SK-N-SH (cell line): ENCODE measurements around the gene KRTAP10-1. TPM values are rescaled to one million over a fixed set of nuclear protein-coding genes. Genes with fewer than 3 reads are reported as not detected.

Experiments used
- CTCF ChIA-PET: fragments of 300-600, 350-600 bp; formaldehyde crosslinking; extraction: SDS; loops from one replicate; lab custom pipeline; 2021; lab: Yijun Ruan, JAX
- POLR2A ChIA-PET: fragments of 350-600 bp; sonication (Branson Sonifier 250); formaldehyde crosslinking; extraction: SDS; loops from one replicate; lab custom pipeline; 2020; ENCODE audit warnings: antibody characterized with exemption, inconsistent platforms; lab: Yijun Ruan, JAX
- DNase-seq: peaks from one replicate; pipeline ENCODE4 v3.0.0; 2012
- H2AFZ ChIP-seq: fragments of 200-600 bp; sonication (generic); 2 replicates; pipeline ENCODE4 v1.8.1; 2016; ENCODE audit warnings: antibody characterized with exemption, mild to moderate bottlenecking, low read depth
- H3F3A ChIP-seq: fragments of 200-600 bp; sonication (generic); replicated peaks from 2 replicates; pipeline ENCODE3; 2016; ENCODE audit warnings: antibody characterized with exemption, mild to moderate bottlenecking; ENCODE audit not compliant: insufficient read depth
- H3K27ac ChIP-seq, 2 experiments: fragments of 200-500 bp in 1 of 2; fragments of 200-600 bp in 1 of 2; sonication (Bioruptor generic) in 1 of 2; sonication (generic), shearing (Covaris generic) in 1 of 2; 2 replicates each; pipeline versions ENCODE4 v1.5.1 to v1.6.1; 2014 to 2016; ENCODE audit warnings: low read depth in 2 of 2, inconsistent platforms in 1 of 2, low read length in 1 of 2, mild to moderate bottlenecking in 1 of 2, mixed read lengths in 1 of 2
- H3K27me3 ChIP-seq: fragments of 200-600 bp; sonication (generic), shearing (Covaris generic); 2 replicates; pipeline ENCODE4 v1.6.1; 2016; ENCODE audit warnings: mixed run types; ENCODE audit not compliant: insufficient read depth
- H3K36me3 ChIP-seq, 2 experiments: fragments of 200-500 bp in 1 of 2; fragments of 200-600 bp in 1 of 2; sonication (Bioruptor generic) in 1 of 2; sonication (generic) in 1 of 2; replicated peaks in 1 of 2; 2 replicates each; pipeline versions ENCODE3 to v1.5.1; 2014 to 2016; ENCODE audit warnings: low read length in 1 of 2, mild to moderate bottlenecking in 1 of 2; ENCODE audit not compliant: insufficient read depth in 2 of 2, control insufficient read depth in 1 of 2
- H3K4me1 ChIP-seq, 2 experiments: fragments of 200-500 bp in 1 of 2; fragments of 200-600 bp in 1 of 2; sonication (Bioruptor generic) in 1 of 2; sonication (generic), shearing (Covaris generic) in 1 of 2; 2 replicates each; pipeline versions ENCODE4 v1.5.1 to v1.6.1; 2014 to 2016; ENCODE audit warnings: low read depth in 1 of 2, low read length in 1 of 2, mixed run types in 1 of 2; ENCODE audit not compliant: insufficient read depth in 2 of 2, control insufficient read depth in 1 of 2
- H3K4me2 ChIP-seq: fragments of 200-600 bp; sonication (generic), shearing (Covaris generic); 2 replicates; pipeline ENCODE4 v1.6.1; 2017; ENCODE audit warnings: mixed run types
- H3K4me3 ChIP-seq, 2 experiments: fragments of 200-500 bp in 1 of 2; fragments of 200-600 bp in 1 of 2; sonication (Bioruptor generic) in 1 of 2; sonication (generic), shearing (Covaris generic) in 1 of 2; 2 replicates each; pipeline versions ENCODE4 v1.5.1 to v1.8.1; 2014 to 2016; ENCODE audit warnings: low read depth in 2 of 2, inconsistent platforms in 1 of 2, low read length in 1 of 2, mild to moderate bottlenecking in 1 of 2, mixed read lengths in 1 of 2, moderate library complexity in 1 of 2
- H3K79me2 ChIP-seq: fragments of 200-600 bp; sonication (generic); 2 replicates; pipeline ENCODE4 v1.8.1; 2017; ENCODE audit warnings: mild to moderate bottlenecking; ENCODE audit not compliant: insufficient read depth
- H3K9ac ChIP-seq: fragments of 200-600 bp; sonication (generic); 2 replicates; pipeline ENCODE4 v1.6.1; 2017; ENCODE audit warnings: mixed run types
- H3K9me2 ChIP-seq: fragments of 200-600 bp; sonication (generic); 2 replicates; pipeline ENCODE4 v1.6.1; 2017; ENCODE audit warnings: mixed run types
- H3K9me3 ChIP-seq: fragments of 200-600 bp; sonication (generic); 2 replicates; pipeline ENCODE4 v1.6.1; 2017; ENCODE audit warnings: mixed run types, mild to moderate bottlenecking, moderate library complexity
- H4K20me1 ChIP-seq: fragments of 200-600 bp; sonication (generic); 2 replicates; pipeline ENCODE4 v1.6.1; 2017; ENCODE audit warnings: mild to moderate bottlenecking, mixed run types; ENCODE audit not compliant: insufficient read depth
- CHD2 ChIP-seq: fragments of 150-350 bp; IDR thresholded peaks from 2 replicates; pipeline ENCODE4 v1.6.1; 2018; ENCODE audit warnings: low read length; ENCODE audit not compliant: partially characterized antibody
- CTCF ChIP-seq: fragments of 200-600 bp; sonication (generic); IDR thresholded peaks from 2 replicates; pipeline ENCODE4 v1.6.1; 2017; ENCODE audit warnings: antibody characterized with exemption, mild to moderate bottlenecking, moderate library complexity
- FOXJ3 ChIP-seq: sonication (generic); formaldehyde crosslinking; IDR thresholded peaks from 2 replicates; pipeline ENCODE4 v1.5.1; 2020; ENCODE audit warnings: mild to moderate bottlenecking, missing genetic modification reagents
- GABPA ChIP-seq: IDR thresholded peaks from 2 replicates; pipeline ENCODE4 v1.4.0; 2012; ENCODE audit warnings: low read depth, mild to moderate bottlenecking
- MEF2A ChIP-seq: IDR thresholded peaks from 2 replicates; pipeline ENCODE4 v1.4.0; 2012; ENCODE audit warnings: low read depth, borderline replicate concordance
- REST ChIP-seq: IDR thresholded peaks from 2 replicates; pipeline ENCODE4 v1.6.1; 2012; ENCODE audit warnings: mild to moderate bottlenecking, low read depth, low read length, moderate library complexity
- TEAD4 ChIP-seq: IDR thresholded peaks from 2 replicates; pipeline ENCODE4 v1.4.0; 2012; ENCODE audit warnings: mild to moderate bottlenecking, borderline replicate concordance; ENCODE audit not compliant: insufficient read depth
- USF2 ChIP-seq: fragments of 150-350 bp; IDR thresholded peaks from 2 replicates; pipeline ENCODE4 v1.6.1; 2017; ENCODE audit warnings: antibody characterized with exemption, low read length, low read depth, borderline replicate concordance
- WGBS: methylation state at CpG from one replicate; pipeline ENCODE4 v1.1.6; 2017; ENCODE audit warnings: low lambda C conversion rate; 5-methylcytosine and 5-hydroxymethylcytosine counted together
- polyA plus RNA-seq, 3 experiments: library from polyadenylated mRNA; depleted of rRNA; stranded (reverse); fragments of >200 nt; gene quantifications; 2 replicates each; pipeline ENCODE4 v1.2.3, GENCODE V29; 2012

KRTAP10-1 gene
- polyA plus RNA-seq, 1 of the 3 experiments (the other 2 are of a cell fraction): not detected

GRCh38 chr21:44519346-44520325 is 20.4 kb downstream of the KRTAP10-1 start:
- Histone ChIP-seq H3F3A (no peaks in the 10 kb centered on the region), H3K79me2 (peaks cover 11% of the 10 kb centered on the region; the same call in 1 of the 2 replicates), H3K4me2 (no peak overlapping the region), H3K36me3 (no peaks in the 10 kb centered on the region), H3K9ac (no peak overlapping the region), H3K9me3 (no peaks in the 10 kb centered on the region), H2AFZ (no peak overlapping the region), H3K9me2 (no peaks in the 10 kb centered on the region), H3K27me3 (no peaks in the 10 kb centered on the region), H3K27ac (no peak overlapping the region), H4K20me1 (no peaks in the 10 kb centered on the region), H3K4me1 (peaks cover 0 to 18% of the 10 kb centered on the region in 2 experiments; a peak in 1 of 4 replicates), H3K4me3 (no peak overlapping the region)
- CTCF ChIA-PET: interaction anchor here (1.0 to 1.6 kb wide), 4 partner anchors 9 to 13 kb away, joined by 3 to 6 read pairs (median 3); no protein-coding TSS in a partner anchor
- WGBS: 91% methylated on average over 20 of the region's 28 CpGs
- no peak for TF ChIP-seq MEF2A
- TF ChIP-seq CHD2: no peak
- TF ChIP-seq CTCF: no peak
- TF ChIP-seq REST: no peak
- TF ChIP-seq USF2: no peak
- no peak for TF ChIP-seq TEAD4
- no peak for TF ChIP-seq GABPA
- TF ChIP-seq FOXJ3: no peak
- DNase-seq: no peak
- POLR2A ChIA-PET: no interaction called here
